ENCODE measurements around the gene SYT3.

Gene SYT3

GRCh38 chr19:50661023-50661422, 21.3 kb upstream of the SYT3 start:
- no peak for DNase-seq (ENCODE audit: low read depth)
- H3K4me3 ChIP-seq (replicated peaks; ENCODE audit: low read depth, low read length), result no peak overlapping the region
- no peak for TF ChIP-seq CTCF (IDR thresholded peaks at IDR 0.05; ENCODE audit: low read length, missing control alignments)

GRCh38 chr19:50660088-50660366, 20.3 kb upstream of the SYT3 start:
- no peak for TF ChIP-seq CTCF (IDR thresholded peaks at IDR 0.05; ENCODE audit: low read length, missing control alignments)
- no peak overlapping the region for H3K4me3 ChIP-seq (replicated peaks; ENCODE audit: low read depth, low read length)
- DNase-seq (ENCODE audit: low read depth), result no peak

- no peak for DNase-seq (ENCODE audit: low read depth)
- H3K4me3 ChIP-seq (replicated peaks; ENCODE audit: low read depth, low read length), result peak overlapping the region; percentile 40
- no peak for TF ChIP-seq CTCF (IDR thresholded peaks at IDR 0.05; ENCODE audit: low read length, missing control alignments)
Observed at GRCh38 chr19:50659318-50660087, 19.8 kb upstream of the SYT3 start.

- peak overlapping the region; percentile 61 for H3K4me3 ChIP-seq (replicated peaks; ENCODE audit: low read depth, low read length)
- DNase-seq (ENCODE audit: low read depth), result peak; percentile 84
- TF ChIP-seq CTCF (IDR thresholded peaks at IDR 0.05; ENCODE audit: low read length, missing control alignments), result no peak
Observed at GRCh38 chr19:50658441-50659317, 19.0 kb upstream of the SYT3 start.

- H3K4me3 ChIP-seq (replicated peaks; ENCODE audit: low read depth, low read length), result peak overlapping the region; percentile 61
- DNase-seq (ENCODE audit: low read depth), result peak; percentile 99
- TF ChIP-seq CTCF (IDR thresholded peaks at IDR 0.05; ENCODE audit: low read length, missing control alignments), result no peak
Observed at GRCh38 chr19:50657712-50658440, 18.2 kb upstream of the SYT3 start.

- no peak for TF ChIP-seq CTCF (IDR thresholded peaks at IDR 0.05; ENCODE audit: low read length, missing control alignments)
Observed at GRCh38 chr19:50657222-50657669, 17.6 kb upstream of the SYT3 start.

More at GRCh38 chr19:50657222-50657669, 17.6 kb upstream of the SYT3 start:
- H3K4me3 ChIP-seq (replicated peaks; ENCODE audit: low read depth, low read length), result no peak overlapping the region
- no peak for DNase-seq (ENCODE audit: low read depth)

Data from fibroblast of pulmonary artery (primary cell).